ENCODE measurements around the gene DOCK4. TPM values are rescaled to one million over a fixed set of nuclear protein-coding genes. Genes with fewer than 3 reads are reported as not detected.

Gene DOCK4
- total and polyA plus RNA-seq, 10 of the 15 experiments (the other 5 are each of a cell fraction or from before 2014, with no cell fraction given): 0.03 to 0.73 (median 0.38) TPM

GRCh38 chr7:112080441-112080840, 125.8 kb downstream of the DOCK4 start (continued):
- TF ChIP-seq RELB (IDR thresholded peaks at IDR 0.05; ENCODE audit: low read depth) (no peak), KDM1A (IDR thresholded peaks at IDR 0.05; ENCODE audit: borderline replicate concordance) (no peak), ASH2L (IDR thresholded peaks at IDR 0.05; ENCODE audit: borderline replicate concordance, low read depth) (no peak), NR2C1 (IDR thresholded peaks at IDR 0.05) (no peak), HSF1 (IDR thresholded peaks at IDR 0.05; ENCODE audit: low read depth, low read length) (no peak), RCOR1 (conservative IDR thresholded peaks at IDR 0.05; ENCODE audit: low read depth, low read length) (no peak), NFYB (IDR thresholded peaks at IDR 0.05; ENCODE audit: insufficient read depth, low read depth, low read length) (no peak), JUND (IDR thresholded peaks at IDR 0.05; ENCODE audit: low read depth, low read length) (no peak), FOS (IDR thresholded peaks at IDR 0.05; ENCODE audit: borderline replicate concordance, extremely low read depth, insufficient read length) (no peak), TCF3 (IDR thresholded peaks at IDR 0.05; ENCODE audit: borderline replicate concordance, insufficient read depth, low read depth, low read length) (peak; percentile 31; the same call in 1 of the 2 replicates), MYB (IDR thresholded peaks at IDR 0.05; ENCODE audit: borderline replicate concordance, low read depth, low read length) (no peak), E2F4 (IDR thresholded peaks at IDR 0.05; ENCODE audit: low read depth, low read length) (no peak), HCFC1 (IDR thresholded peaks at IDR 0.05; ENCODE audit: low read length) (no peak), MEF2A (IDR thresholded peaks at IDR 0.05; ENCODE audit: insufficient read depth, low read depth, low read length) (no peak), IRF5 (IDR thresholded peaks at IDR 0.05; ENCODE audit: borderline replicate concordance) (no peak), ZNF217 (IDR thresholded peaks at IDR 0.05) (no peak), E2F8 (IDR thresholded peaks at IDR 0.05; ENCODE audit: low read depth, partially characterized antibody) (no peak), KAT2A (conservative IDR thresholded peaks at IDR 0.05; ENCODE audit: control insufficient read depth, low read depth, low read length) (no peak), ATF3 (IDR thresholded peaks at IDR 0.05; ENCODE audit: borderline replicate concordance, extremely low read depth, low read depth, low read length) (no peak), LARP7 (IDR thresholded peaks at IDR 0.05) (no peak), HDGF (IDR thresholded peaks at IDR 0.05) (no peak), BHLHE40 (IDR thresholded peaks at IDR 0.05; ENCODE audit: borderline replicate concordance in 1 of 2, low read depth in 2 of 2, low read length in 1 of 2) (no peak), NFIC (IDR thresholded peaks at IDR 0.05; ENCODE audit: low read depth, low read length) (no peak)
